Panc1 (cell line): ENCODE data around the gene USP5. TPM values are rescaled to one million over a fixed set of nuclear protein-coding genes. Genes with fewer than 3 reads are reported as not detected.

Experiments
- ATAC-seq: fragments of 200-7000 bp; cut with Tn5 transposase; 2 replicates; pipeline ENCODE4 v1.9.1; 2020; ENCODE audit warnings: mild to moderate bottlenecking, moderate library complexity
- BruUV-seq: library from RNA; stranded (reverse); fragments of 400-500 nt; replicated peaks from 2 replicates; lab custom pipeline; 2021; lab: Mats Ljungman, UMichigan
- CTCF ChIA-PET: fragments of 300-600 bp; sonication (Branson Sonifier 250); formaldehyde crosslinking; loops from one replicate; lab custom pipeline; 2022; ENCODE audit warnings: antibody characterized with exemption; lab: Charles Lee
- POLR2A ChIA-PET: fragments of 300-600 bp; sonication (Branson Sonifier 250); formaldehyde crosslinking; loops from one replicate; lab custom pipeline; 2022; ENCODE audit warnings: antibody characterized with exemption; lab: Charles Lee
- DNase-seq: peaks from one replicate; pipeline ENCODE4 v3.0.0-alpha.2; 2010; ENCODE audit warnings: low read depth, low spot score
- H3K27ac ChIP-seq: 2 replicates; pipeline ENCODE4 v1.5.1; 2011; ENCODE audit warnings: mild to moderate bottlenecking, low read length, inconsistent platforms
- H3K27me3 ChIP-seq: fragments of 200-500 bp; sonication (Bioruptor generic); 2 replicates; pipeline ENCODE4 v1.6.0; 2014; ENCODE audit warnings: low read length, inconsistent platforms; ENCODE audit not compliant: control insufficient read depth, insufficient read depth
- H3K36me3 ChIP-seq: fragments of 200-500 bp; sonication (Bioruptor generic); 2 replicates; pipeline ENCODE4 v1.5.1; 2014; ENCODE audit warnings: inconsistent platforms, mild to moderate bottlenecking, low read length, moderate library complexity; ENCODE audit not compliant: control insufficient read depth, insufficient read depth
- H3K4me1 ChIP-seq: 2 replicates; pipeline ENCODE4 v1.5.1; 2011; ENCODE audit warnings: inconsistent platforms, mild to moderate bottlenecking, low read length, moderate library complexity; ENCODE audit not compliant: control insufficient read depth, insufficient read depth
- H3K4me3 ChIP-seq, 2 experiments: 2 replicates each; pipeline ENCODE4 v1.5.1; 2011 to 2012; ENCODE audit warnings: low read depth in 2 of 2, low read length in 2 of 2, mild to moderate bottlenecking in 2 of 2, inconsistent platforms in 1 of 2, moderate library complexity in 1 of 2
- H3K9me3 ChIP-seq: fragments of 200-500 bp; sonication (Bioruptor generic); 2 replicates; pipeline ENCODE4 v1.5.1; 2014; ENCODE audit warnings: low read depth, mild to moderate bottlenecking, inconsistent platforms, low read length, moderate library complexity; ENCODE audit not compliant: control insufficient read depth, insufficient read depth
- POLR2AphosphoS5 ChIP-seq: IDR thresholded peaks from 2 replicates; pipeline ENCODE4 v1.6.1; 2012; ENCODE audit warnings: mild to moderate bottlenecking, low read depth, low read length, moderate library complexity
- SIN3A ChIP-seq: IDR thresholded peaks from 2 replicates; pipeline ENCODE4 v1.6.1; 2012; ENCODE audit warnings: low read depth, mild to moderate bottlenecking, low read length, moderate library complexity, borderline replicate concordance; ENCODE audit not compliant: insufficient read depth
- TCF7L2 ChIP-seq: IDR thresholded peaks from 2 replicates; pipeline ENCODE4 v1.6.1; 2011; ENCODE audit warnings: mild to moderate bottlenecking, low read depth, low read length, inconsistent platforms
- in situ Hi-C: cut with HindIII; loops from 2 replicates; pipeline ENCODE4 v1.10.0; 2016; ENCODE audit warnings: low sequenced_read_pairs, low pct_unique_long_range_greater_than_20kb
- intact Hi-C: fragments of 100-400 bp; cut with micrococcal nuclease; formaldehyde crosslinking; loops from one replicate; pipeline ENCODE4 v1.10.0; 2022; ENCODE audit not compliant: unreplicated experiment
- total RNA-seq: library from RNA; stranded (reverse); gene quantifications from one replicate; pipeline ENCODE4 v1.2.1, GENCODE V29; 2021; ENCODE audit not compliant: unreplicated experiment
- TF ChIP-seq, protein P1 (sequence below): fragments of 450-650 bp; IDR thresholded peaks from 2 replicates; pipeline ENCODE4 v1.5.1; 2017; ENCODE audit warnings: mild to moderate bottlenecking
- TF ChIP-seq, protein P2 (sequence below), 2 experiments: IDR thresholded peaks; 2 replicates each; pipeline ENCODE4 v1.6.1; 2011 to 2012; ENCODE audit warnings: low read depth in 2 of 2, control low read depth in 1 of 2, low read length in 1 of 2, mild to moderate bottlenecking in 1 of 2, moderate library complexity in 1 of 2; ENCODE audit not compliant: insufficient read depth in 1 of 2

Gene USP5
- total RNA-seq, 1 experiment from 2014 or later: 104 TPM

DNA sequence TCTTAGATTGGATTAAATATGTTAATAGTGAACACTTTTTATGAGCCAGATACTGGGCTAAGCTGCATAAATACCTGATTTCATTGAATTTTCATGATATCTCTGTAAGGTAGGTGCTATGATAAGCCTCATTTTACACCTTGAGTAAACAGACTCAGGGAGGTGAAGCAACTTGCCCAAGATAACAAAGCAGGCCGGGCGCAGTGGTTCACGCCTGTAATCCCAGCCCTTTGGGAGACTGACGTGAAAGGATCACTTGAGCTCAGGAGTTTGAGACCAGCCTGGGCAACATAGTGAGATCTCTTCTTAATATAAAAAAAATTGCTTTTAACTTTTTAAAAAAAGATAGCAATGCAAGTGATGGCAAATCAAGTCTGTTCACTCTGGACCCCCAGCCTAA is 9.9 kb upstream of the USP5 start:
- in situ Hi-C loops: no loop called here
- ChIA-PET POLR2A (no interaction called here), CTCF (no interaction called here)
- Histone ChIP-seq H3K4me1 (no peaks in the 10 kb centered on the region; the same call in 1 of the 2 replicates), H3K27ac (no peak overlapping the region), H3K36me3 (no peaks in the 10 kb centered on the region), H3K27me3 (no peaks in the 10 kb centered on the region), H3K4me3 (no peak overlapping the region), H3K9me3 (no peaks in the 10 kb centered on the region)
- intact Hi-C loops: no loop called here
- no TSS peak for BruUV-seq
- ATAC-seq (no peak), DNase-seq (no peak)
- no peak for TF ChIP-seq POLR2AphosphoS5
- no peak for TF ChIP-seq SIN3A

DNA sequence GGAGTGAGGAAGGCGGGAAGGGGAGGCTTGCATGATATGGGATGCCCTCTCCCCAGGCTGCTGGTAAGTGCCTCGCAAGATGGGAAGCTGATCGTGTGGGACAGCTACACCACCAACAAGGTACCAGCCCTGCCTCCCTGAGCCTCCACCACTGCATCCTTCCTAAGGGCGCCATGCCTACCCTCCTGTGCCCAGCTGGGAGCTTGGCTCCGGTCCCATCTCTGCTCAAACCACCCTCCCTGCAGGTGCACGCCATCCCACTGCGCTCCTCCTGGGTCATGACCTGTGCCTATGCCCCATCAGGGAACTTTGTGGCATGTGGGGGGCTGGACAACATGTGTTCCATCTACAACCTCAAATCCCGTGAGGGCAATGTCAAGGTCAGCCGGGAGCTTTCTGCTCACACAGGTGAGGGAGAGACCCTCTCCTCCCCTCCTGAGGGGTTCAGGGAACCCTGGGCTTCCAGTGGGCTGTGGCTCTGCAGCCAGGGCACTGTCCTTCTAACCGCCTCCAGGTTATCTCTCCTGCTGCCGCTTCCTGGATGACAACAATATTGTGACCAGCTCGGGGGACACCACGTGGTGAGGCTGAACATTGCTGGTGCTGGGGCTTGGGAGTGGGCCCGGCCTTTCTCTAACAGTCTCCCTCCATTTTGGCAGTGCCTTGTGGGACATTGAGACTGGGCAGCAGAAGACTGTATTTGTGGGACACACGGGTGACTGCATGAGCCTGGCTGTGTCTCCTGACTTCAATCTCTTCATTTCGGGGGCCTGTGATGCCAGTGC is 8.6 kb upstream of the USP5 start:
- BruUV-seq: no TSS peak
- ATAC-seq: peak; percentile 56

More for the DNA sequence above, 8.6 kb upstream of the USP5 start:
- H3K4me1 ChIP-seq: no peaks in the 10 kb centered on the region; the same call in 1 of the 2 replicates
- TF ChIP-seq, protein P1, sequence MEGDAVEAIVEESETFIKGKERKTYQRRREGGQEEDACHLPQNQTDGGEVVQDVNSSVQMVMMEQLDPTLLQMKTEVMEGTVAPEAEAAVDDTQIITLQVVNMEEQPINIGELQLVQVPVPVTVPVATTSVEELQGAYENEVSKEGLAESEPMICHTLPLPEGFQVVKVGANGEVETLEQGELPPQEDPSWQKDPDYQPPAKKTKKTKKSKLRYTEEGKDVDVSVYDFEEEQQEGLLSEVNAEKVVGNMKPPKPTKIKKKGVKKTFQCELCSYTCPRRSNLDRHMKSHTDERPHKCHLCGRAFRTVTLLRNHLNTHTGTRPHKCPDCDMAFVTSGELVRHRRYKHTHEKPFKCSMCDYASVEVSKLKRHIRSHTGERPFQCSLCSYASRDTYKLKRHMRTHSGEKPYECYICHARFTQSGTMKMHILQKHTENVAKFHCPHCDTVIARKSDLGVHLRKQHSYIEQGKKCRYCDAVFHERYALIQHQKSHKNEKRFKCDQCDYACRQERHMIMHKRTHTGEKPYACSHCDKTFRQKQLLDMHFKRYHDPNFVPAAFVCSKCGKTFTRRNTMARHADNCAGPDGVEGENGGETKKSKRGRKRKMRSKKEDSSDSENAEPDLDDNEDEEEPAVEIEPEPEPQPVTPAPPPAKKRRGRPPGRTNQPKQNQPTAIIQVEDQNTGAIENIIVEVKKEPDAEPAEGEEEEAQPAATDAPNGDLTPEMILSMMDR: no peak
- TF ChIP-seq SIN3A (no peak), POLR2AphosphoS5 (no peak), TCF7L2 (no peak)
- TF ChIP-seq, protein P2, sequence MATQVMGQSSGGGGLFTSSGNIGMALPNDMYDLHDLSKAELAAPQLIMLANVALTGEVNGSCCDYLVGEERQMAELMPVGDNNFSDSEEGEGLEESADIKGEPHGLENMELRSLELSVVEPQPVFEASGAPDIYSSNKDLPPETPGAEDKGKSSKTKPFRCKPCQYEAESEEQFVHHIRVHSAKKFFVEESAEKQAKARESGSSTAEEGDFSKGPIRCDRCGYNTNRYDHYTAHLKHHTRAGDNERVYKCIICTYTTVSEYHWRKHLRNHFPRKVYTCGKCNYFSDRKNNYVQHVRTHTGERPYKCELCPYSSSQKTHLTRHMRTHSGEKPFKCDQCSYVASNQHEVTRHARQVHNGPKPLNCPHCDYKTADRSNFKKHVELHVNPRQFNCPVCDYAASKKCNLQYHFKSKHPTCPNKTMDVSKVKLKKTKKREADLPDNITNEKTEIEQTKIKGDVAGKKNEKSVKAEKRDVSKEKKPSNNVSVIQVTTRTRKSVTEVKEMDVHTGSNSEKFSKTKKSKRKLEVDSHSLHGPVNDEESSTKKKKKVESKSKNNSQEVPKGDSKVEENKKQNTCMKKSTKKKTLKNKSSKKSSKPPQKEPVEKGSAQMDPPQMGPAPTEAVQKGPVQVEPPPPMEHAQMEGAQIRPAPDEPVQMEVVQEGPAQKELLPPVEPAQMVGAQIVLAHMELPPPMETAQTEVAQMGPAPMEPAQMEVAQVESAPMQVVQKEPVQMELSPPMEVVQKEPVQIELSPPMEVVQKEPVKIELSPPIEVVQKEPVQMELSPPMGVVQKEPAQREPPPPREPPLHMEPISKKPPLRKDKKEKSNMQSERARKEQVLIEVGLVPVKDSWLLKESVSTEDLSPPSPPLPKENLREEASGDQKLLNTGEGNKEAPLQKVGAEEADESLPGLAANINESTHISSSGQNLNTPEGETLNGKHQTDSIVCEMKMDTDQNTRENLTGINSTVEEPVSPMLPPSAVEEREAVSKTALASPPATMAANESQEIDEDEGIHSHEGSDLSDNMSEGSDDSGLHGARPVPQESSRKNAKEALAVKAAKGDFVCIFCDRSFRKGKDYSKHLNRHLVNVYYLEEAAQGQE (IDR thresholded peaks at IDR 0.05; ENCODE audit: insufficient read depth in 1 of 2, low read depth in 2 of 2, low read length in 1 of 2): no peak
- ChIA-PET POLR2A (no interaction called here), CTCF (no interaction called here)
- in situ Hi-C loops: no loop called here
- intact Hi-C loops: no loop called here
- H3K36me3 ChIP-seq: no peaks in the 10 kb centered on the region
- H3K9me3 ChIP-seq: no peaks in the 10 kb centered on the region
- H3K27ac ChIP-seq: no peak overlapping the region
- no peak for DNase-seq
- no peak overlapping the region for H3K4me3 ChIP-seq
- H3K27me3 ChIP-seq: no peaks in the 10 kb centered on the region
